ENCODE data around the gene SCYGR4.

DNA sequence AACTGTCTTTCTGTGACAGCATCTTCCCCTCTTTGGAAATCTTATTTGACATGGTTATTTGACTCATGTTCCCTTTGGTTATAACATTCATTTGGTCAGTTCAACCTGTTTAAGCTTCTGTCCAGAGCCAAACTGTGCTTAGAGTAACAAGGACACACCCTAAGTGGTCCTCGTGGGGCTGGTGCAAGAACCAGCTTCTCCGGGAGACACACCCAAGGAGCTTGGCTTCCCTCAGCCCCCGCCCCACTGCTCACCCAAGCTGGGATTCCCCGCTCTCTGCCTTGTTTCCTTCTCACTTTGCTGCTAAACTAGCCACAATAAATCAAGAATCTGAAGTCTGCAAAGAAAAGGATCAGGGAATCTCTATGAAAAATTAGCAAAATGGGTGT is 4.0 kb upstream of the SCYGR4 start:
- TF ChIP-seq, protein P1, sequence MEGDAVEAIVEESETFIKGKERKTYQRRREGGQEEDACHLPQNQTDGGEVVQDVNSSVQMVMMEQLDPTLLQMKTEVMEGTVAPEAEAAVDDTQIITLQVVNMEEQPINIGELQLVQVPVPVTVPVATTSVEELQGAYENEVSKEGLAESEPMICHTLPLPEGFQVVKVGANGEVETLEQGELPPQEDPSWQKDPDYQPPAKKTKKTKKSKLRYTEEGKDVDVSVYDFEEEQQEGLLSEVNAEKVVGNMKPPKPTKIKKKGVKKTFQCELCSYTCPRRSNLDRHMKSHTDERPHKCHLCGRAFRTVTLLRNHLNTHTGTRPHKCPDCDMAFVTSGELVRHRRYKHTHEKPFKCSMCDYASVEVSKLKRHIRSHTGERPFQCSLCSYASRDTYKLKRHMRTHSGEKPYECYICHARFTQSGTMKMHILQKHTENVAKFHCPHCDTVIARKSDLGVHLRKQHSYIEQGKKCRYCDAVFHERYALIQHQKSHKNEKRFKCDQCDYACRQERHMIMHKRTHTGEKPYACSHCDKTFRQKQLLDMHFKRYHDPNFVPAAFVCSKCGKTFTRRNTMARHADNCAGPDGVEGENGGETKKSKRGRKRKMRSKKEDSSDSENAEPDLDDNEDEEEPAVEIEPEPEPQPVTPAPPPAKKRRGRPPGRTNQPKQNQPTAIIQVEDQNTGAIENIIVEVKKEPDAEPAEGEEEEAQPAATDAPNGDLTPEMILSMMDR (IDR thresholded peaks at IDR 0.05): no peak
- TF ChIP-seq POLR2A (IDR thresholded peaks at IDR 0.05) (no peak), POLR2AphosphoS5 (IDR thresholded peaks at IDR 0.05) (no peak)

Measured in breast epithelium (tissue), 3 donors.